Inferior parietal cortex (tissue), 1 donor: Measurements from ENCODE around the gene PTPRT.

ENCODE experiments used
- DNase-seq: peaks from one replicate; pipeline ENCODE4 v3.0.0-alpha.2; 2016; ENCODE audit errors: extremely low spot score

The PTPRT gene

DNA sequence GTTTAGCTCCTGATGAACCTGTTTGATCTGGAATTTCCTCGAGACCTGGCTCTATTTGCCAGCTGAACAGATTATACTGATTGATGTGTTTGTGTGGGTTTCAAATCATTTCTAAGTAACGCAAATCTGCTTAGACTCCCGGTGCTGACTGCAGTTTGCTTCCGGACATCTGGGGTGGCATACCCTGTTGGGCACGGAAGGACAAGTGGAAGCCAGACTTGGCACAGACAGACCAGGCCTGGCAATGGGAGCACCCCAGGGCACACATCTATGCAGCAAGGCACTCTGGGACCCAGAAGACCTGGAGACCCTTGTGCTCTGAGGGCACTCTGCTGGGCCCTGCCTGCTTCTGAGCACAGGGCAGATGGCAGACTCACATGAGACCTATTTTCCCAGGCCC, 1137.8 kb downstream of the PTPRT start:
- no peak for DNase-seq

DNA sequence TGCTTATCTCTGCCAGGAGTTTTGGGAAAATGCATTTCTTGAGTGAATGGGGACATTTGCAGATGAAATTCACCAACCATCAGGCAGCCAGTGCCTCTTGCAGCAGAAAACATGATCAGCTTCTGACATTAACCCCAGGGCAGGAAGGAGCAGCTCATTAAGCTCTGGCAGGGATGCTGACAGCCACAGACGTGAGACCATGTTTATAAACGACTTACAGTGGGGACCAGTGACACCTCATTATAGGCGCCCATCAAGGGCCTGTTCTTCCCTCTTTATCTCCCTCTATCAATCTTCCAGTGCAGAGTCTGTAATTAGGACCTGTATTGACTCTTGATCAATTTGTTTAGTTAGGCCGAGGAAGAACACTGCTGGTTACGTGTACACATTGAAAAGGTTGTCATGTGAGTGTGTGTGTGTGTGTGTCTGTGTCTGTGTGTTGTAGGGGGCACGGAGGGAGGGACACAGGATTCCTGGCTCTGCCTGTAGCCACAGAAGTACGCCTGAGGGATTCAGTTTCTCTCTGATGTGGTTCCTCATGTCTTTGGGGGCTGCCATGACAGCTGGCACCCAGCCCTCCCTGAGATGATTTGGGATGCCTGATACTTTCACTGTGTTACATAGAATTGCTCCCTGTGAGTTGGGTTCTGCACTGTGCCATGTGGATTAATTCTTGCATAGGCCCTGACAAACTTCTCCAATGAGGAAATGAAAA, 1143.2 kb downstream of the PTPRT start:
- no peak for DNase-seq

DNA sequence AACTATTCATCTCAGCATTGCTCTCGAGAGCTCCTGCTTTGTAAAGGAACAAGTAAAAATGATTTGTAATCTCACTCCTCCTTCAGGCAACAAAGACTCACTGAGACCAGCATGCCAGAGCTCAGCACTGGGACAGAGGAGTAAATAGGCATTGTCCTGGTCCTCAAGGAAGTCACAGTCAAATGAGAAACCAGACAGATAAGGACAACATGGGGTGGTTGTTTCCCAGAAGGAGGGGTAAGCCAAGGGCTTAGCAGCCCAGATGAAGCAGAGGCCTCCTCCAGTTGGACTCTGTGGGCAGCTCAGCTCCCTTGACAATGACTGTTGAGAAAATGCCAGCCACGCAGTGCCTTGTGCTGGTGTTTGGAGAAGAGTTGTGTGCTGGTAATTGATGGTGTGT, 1145.8 kb downstream of the PTPRT start:
- DNase-seq = no peak

DNA sequence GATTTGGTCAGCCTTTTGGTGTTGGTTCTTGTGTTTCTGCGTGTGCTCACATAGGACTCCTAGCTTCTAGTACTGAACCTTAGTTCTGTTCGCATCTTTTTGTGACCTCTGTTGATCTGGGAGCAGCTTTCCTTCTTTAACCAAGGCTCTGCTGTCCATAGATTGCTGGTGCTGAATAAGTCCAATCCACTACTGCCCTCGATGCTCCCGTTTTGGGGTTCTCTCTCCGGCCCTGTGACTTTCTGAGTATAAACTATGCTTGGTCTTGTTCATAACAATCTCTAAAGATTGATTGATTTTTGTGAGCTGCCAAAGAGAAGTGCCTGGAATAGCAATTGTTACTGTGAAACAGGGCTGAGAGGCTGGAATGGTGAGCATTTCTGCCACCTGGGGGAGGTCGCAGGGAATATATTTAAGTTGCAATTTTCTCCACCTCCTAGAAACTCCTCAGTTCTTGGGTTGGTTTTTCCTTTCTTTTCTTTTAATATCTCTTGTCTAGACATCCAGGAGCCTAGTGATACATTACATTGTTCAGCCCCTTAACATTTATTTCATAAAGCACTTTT, 1148.6 kb downstream of the PTPRT start:
- DNase-seq = no peak

GRCh38 chr20:42027746-42028268, 1161.9 kb downstream of the PTPRT start:
- DNase-seq = no peak

- DNase-seq = no peak
Measured at GRCh38 chr20:42026599-42026998, 1163.1 kb downstream of the PTPRT start.

GRCh38 chr20:42024653-42025052, 1165.1 kb downstream of the PTPRT start:
- no peak for DNase-seq
